ENCODE data around the gene RPS16. TPM values are rescaled to one million over a fixed set of nuclear protein-coding genes. Genes with fewer than 3 reads are reported as not detected.

The RPS16 gene
- total and polyA plus RNA-seq, 2 of the 13 experiments (the other 11 are each of a cell fraction or from before 2014, with no cell fraction given), result 488 to 2,583 TPM

- TF ChIP-seq SAFB2 (CRISPR knock-in tag; IDR thresholded peaks at IDR 0.05; ENCODE audit: borderline replicate concordance, low read depth), result no peak; the same call in 1 of the 2 replicates
- 0 out of 2 replicates have a peak, but pooled peaks have one; percentile 29 for TF ChIP-seq ZNF264 (CRISPR knock-in tag; IDR thresholded peaks at IDR 0.05)
- TF ChIP-seq GPBP1L1 (CRISPR knock-in tag; IDR thresholded peaks at IDR 0.05), result no peak
- TF ChIP-seq JARID2 (CRISPR knock-in tag; IDR thresholded peaks at IDR 0.05; ENCODE audit: insufficient replicate concordance), result no peak
- TF ChIP-seq ZNF619 (CRISPR knock-in tag; IDR thresholded peaks at IDR 0.05), result peak; percentile 93
- peak; percentile 87 for TF ChIP-seq ZNF317 (CRISPR knock-in tag; IDR thresholded peaks at IDR 0.05)
- TF ChIP-seq ZNF143 (CRISPR knock-in tag; IDR thresholded peaks at IDR 0.05), result peak; percentile 87
- no peak for TF ChIP-seq EP300 (IDR thresholded peaks at IDR 0.05; ENCODE audit: low read depth in 2 of 2, low read length in 2 of 2)
- TF ChIP-seq EP300 (CRISPR knock-in tag; IDR thresholded peaks at IDR 0.05; ENCODE audit: borderline replicate concordance), result no peak; the same call in 1 of the 2 replicates
- peak; percentile 61 for TF ChIP-seq NFYB (CRISPR knock-in tag; IDR thresholded peaks at IDR 0.05)
- no peak for TF ChIP-seq RFX5 (IDR thresholded peaks at IDR 0.05; ENCODE audit: low read depth, low read length)
- TF ChIP-seq ZNF775 (CRISPR knock-in tag; IDR thresholded peaks at IDR 0.05; ENCODE audit: borderline replicate concordance), result no peak
- TF ChIP-seq LCORL (IDR thresholded peaks at IDR 0.05), result no peak
- peak; percentile 14; the same call in 1 of the 2 replicates for TF ChIP-seq LCORL (CRISPR knock-in tag; IDR thresholded peaks at IDR 0.05)
- no peak for TF ChIP-seq PCBP2 (optimal IDR thresholded peaks at IDR 0.05; ENCODE audit: low read depth, low read length, poor library complexity, severe bottlenecking)
- TF ChIP-seq HNF4A (CRISPR knock-in tag; IDR thresholded peaks at IDR 0.05), result no peak
- no peak for TF ChIP-seq DZIP1 (CRISPR knock-in tag; IDR thresholded peaks at IDR 0.05)
- no peak for TF ChIP-seq ZNF382 (CRISPR knock-in tag; IDR thresholded peaks at IDR 0.05; ENCODE audit: borderline replicate concordance)
- TF ChIP-seq ZNF205 (CRISPR knock-in tag; IDR thresholded peaks at IDR 0.05), result no peak
- TF ChIP-seq PRPF4 (IDR thresholded peaks at IDR 0.05; ENCODE audit: low read depth, low read length, poor library complexity, severe bottlenecking), result no peak
- no peak for TF ChIP-seq SRF (IDR thresholded peaks at IDR 0.05; ENCODE audit: low read depth, low read length)
- no peak for TF ChIP-seq ZFP36 (IDR thresholded peaks at IDR 0.05; ENCODE audit: borderline replicate concordance, low read depth, low read length, partially characterized antibody)
- TF ChIP-seq ZNF576 (CRISPR knock-in tag; IDR thresholded peaks at IDR 0.05), result no peak
- peak; percentile 70; the same call in 1 of the 2 replicates for TF ChIP-seq TSC22D2 (CRISPR knock-in tag; IDR thresholded peaks at IDR 0.05; ENCODE audit: borderline replicate concordance)
- TF ChIP-seq THRA (CRISPR knock-in tag; IDR thresholded peaks at IDR 0.05; ENCODE audit: borderline replicate concordance), result peak; percentile 41; the same call in 1 of the 2 replicates
These were observed 9.7 kb upstream of the RPS16 start, which contains the start of gene SUPT5H (continued) for GRCh38 chr19:39445196-39446111.

Measured in HepG2 (cell line).